Thymus (tissue), 11 donors: ENCODE measurements around the gene COBL. TPM values are rescaled to one million over a fixed set of nuclear protein-coding genes. Genes with fewer than 3 reads are reported as not detected.

Source experiments
- DNase-seq, 9 donors: peaks; one replicate each; pipeline ENCODE4 v3.0.0-alpha.2; 2013; ENCODE audit warnings: low spot score in 9 of 9, low read depth in 6 of 9, missing footprints in 1 of 9
- H3K27ac ChIP-seq, 2 donors: one replicate each; pipeline ENCODE4 v1.5.1; 2013; ENCODE audit warnings: control low read depth in 1 of 2, low read depth in 1 of 2, low read length in 1 of 2, mild to moderate bottlenecking in 1 of 2, moderate library complexity in 1 of 2
- H3K27me3 ChIP-seq, 2 donors: one replicate each; pipeline ENCODE4 v1.5.1; 2013; ENCODE audit warnings: low read length in 1 of 2; ENCODE audit not compliant: control insufficient read depth in 2 of 2, insufficient read depth in 1 of 2
- H3K36me3 ChIP-seq, 2 donors: one replicate each; pipeline ENCODE4 v1.5.1; 2013; ENCODE audit warnings: low read length in 1 of 2, mild to moderate bottlenecking in 1 of 2, moderate library complexity in 1 of 2; ENCODE audit not compliant: control insufficient read depth in 2 of 2, insufficient read depth in 2 of 2
- H3K4me1 ChIP-seq, 2 donors: one replicate each; pipeline ENCODE4 v1.5.1; 2013; ENCODE audit warnings: low read length in 2 of 2; ENCODE audit not compliant: control insufficient read depth in 2 of 2, insufficient read depth in 2 of 2
- H3K4me3 ChIP-seq, 2 donors: one replicate each; pipeline ENCODE4 v1.5.1; 2013; ENCODE audit warnings: low read length in 2 of 2, control low read depth in 1 of 2, mild to moderate bottlenecking in 1 of 2
- H3K9me3 ChIP-seq, 2 donors: one replicate each; pipeline ENCODE4 v1.5.1; 2013; ENCODE audit warnings: low read length in 1 of 2, mild to moderate bottlenecking in 1 of 2; ENCODE audit not compliant: control insufficient read depth in 2 of 2, insufficient read depth in 1 of 2
- WGBS: extraction: QIAGEN DNeasy Blood & Tissue Kit; methylation state at CpG from one replicate; pipeline ENCODE4 v1.1.7; 2013; 5-methylcytosine and 5-hydroxymethylcytosine counted together
- polyA plus RNA-seq: library from polyadenylated mRNA; stranded (reverse); fragments of 200-250 nt; gene quantifications from one replicate; pipeline ENCODE4 v1.2.3, GENCODE V29; 2013
- total RNA-seq: library from RNA; stranded (reverse); fragments of 120-200 nt; gene quantifications from one replicate; pipeline ENCODE4 v1.2.4, GENCODE V29; 2013
- donor health status: healthy.

Gene COBL
- total and polyA plus RNA-seq, 2 donors = 0.66 to 2.0 TPM

GRCh38 chr7:51261950-51262795 lies 54.4 kb downstream of the COBL start:
- Histone ChIP-seq H3K36me3 (no peaks in the 10 kb centered on the region), H3K27me3 (no peaks in the 10 kb centered on the region), H3K4me3 (no peak overlapping the region), H3K4me1 (no peaks in the 10 kb centered on the region), H3K27ac (no peak overlapping the region), H3K9me3 (no peaks in the 10 kb centered on the region)
- WGBS = 64% methylated on average over 20 of the region's 20 CpGs
- no peak for DNase-seq

GRCh38 chr7:51261117-51261835 lies 55.3 kb downstream of the COBL start:
- Histone ChIP-seq H3K27ac (no peak overlapping the region), H3K4me1 (no peaks in the 10 kb centered on the region), H3K9me3 (no peaks in the 10 kb centered on the region), H3K4me3 (no peak overlapping the region), H3K27me3 (no peaks in the 10 kb centered on the region), H3K36me3 (no peaks in the 10 kb centered on the region)
- no peak for DNase-seq
- WGBS = 96% methylated on average over 15 of the region's 15 CpGs

GRCh38 chr7:51260516-51260915 lies 56.1 kb downstream of the COBL start:
- H3K27me3 ChIP-seq = no peaks in the 10 kb centered on the region
- no peaks in the 10 kb centered on the region for H3K9me3 ChIP-seq
- H3K4me3 ChIP-seq = no peak overlapping the region
- no peaks in the 10 kb centered on the region for H3K4me1 ChIP-seq
- WGBS = 95% methylated on average over 4 of the region's 4 CpGs
- H3K27ac ChIP-seq = no peak overlapping the region
- DNase-seq = no peak
- no peaks in the 10 kb centered on the region for H3K36me3 ChIP-seq

- Histone ChIP-seq H3K4me1 (no peaks in the 10 kb centered on the region), H3K36me3 (no peaks in the 10 kb centered on the region), H3K27me3 (no peaks in the 10 kb centered on the region), H3K27ac (no peak overlapping the region), H3K4me3 (no peak overlapping the region), H3K9me3 (no peaks in the 10 kb centered on the region)
- DNase-seq = no peak
- WGBS = 91% methylated on average over 4 of the region's 4 CpGs
Observed at GRCh38 chr7:51259766-51260165, 56.8 kb downstream of the COBL start.

GRCh38 chr7:51256916-51257315 lies 59.7 kb downstream of the COBL start:
- Histone ChIP-seq H3K27me3 (no peaks in the 10 kb centered on the region), H3K4me3 (no peak overlapping the region), H3K9me3 (no peaks in the 10 kb centered on the region), H3K4me1 (no peaks in the 10 kb centered on the region), H3K36me3 (no peaks in the 10 kb centered on the region), H3K27ac (no peak overlapping the region)
- 96% methylated on average over 4 of the region's 4 CpGs for WGBS
- DNase-seq = no peak

GRCh38 chr7:51256209-51256781 lies 60.3 kb downstream of the COBL start:
- no peaks in the 10 kb centered on the region for H3K27me3 ChIP-seq
- no peaks in the 10 kb centered on the region for H3K4me1 ChIP-seq
- H3K27ac ChIP-seq = no peak overlapping the region
- WGBS = 91% methylated on average over 10 of the region's 10 CpGs
- no peak for DNase-seq
- no peaks in the 10 kb centered on the region for H3K9me3 ChIP-seq
- H3K36me3 ChIP-seq = no peaks in the 10 kb centered on the region
- H3K4me3 ChIP-seq = no peak overlapping the region

GRCh38 chr7:51255536-51256208 lies 60.9 kb downstream of the COBL start:
- Histone ChIP-seq H3K9me3 (no peaks in the 10 kb centered on the region), H3K4me3 (no peak overlapping the region), H3K27me3 (no peaks in the 10 kb centered on the region), H3K4me1 (no peaks in the 10 kb centered on the region), H3K36me3 (no peaks in the 10 kb centered on the region), H3K27ac (no peak overlapping the region)
- DNase-seq = no peak
- WGBS = 91% methylated on average over 11 of the region's 11 CpGs

- no peaks in the 10 kb centered on the region for H3K4me1 ChIP-seq
- H3K9me3 ChIP-seq = no peaks in the 10 kb centered on the region
- H3K4me3 ChIP-seq = no peak overlapping the region
- H3K27ac ChIP-seq = no peak overlapping the region
- no peaks in the 10 kb centered on the region for H3K36me3 ChIP-seq
- DNase-seq = no peak
- H3K27me3 ChIP-seq = no peaks in the 10 kb centered on the region
- WGBS = 85% methylated on average over 3 of the region's 3 CpGs
Observed at GRCh38 chr7:51255036-51255435, 61.6 kb downstream of the COBL start.

GRCh38 chr7:51253157-51253556 lies 63.5 kb downstream of the COBL start:
- 95% methylated on average over 3 of the region's 3 CpGs for WGBS
- no peak for DNase-seq
- H3K27ac ChIP-seq = no peak overlapping the region

More at GRCh38 chr7:51253157-51253556, 63.5 kb downstream of the COBL start:
- Histone ChIP-seq H3K4me3 (no peak overlapping the region), H3K9me3 (no peaks in the 10 kb centered on the region), H3K4me1 (no peaks in the 10 kb centered on the region), H3K36me3 (no peaks in the 10 kb centered on the region), H3K27me3 (no peaks in the 10 kb centered on the region)
